Measurements from ENCODE around the gene C17orf114.

C17orf114 gene

GRCh38 chr17:4802228-4802627 lies at the start of gene C17orf114:
Gene C17orf114, minus strand, starts transcription at chr17:4802328.
- ATAC-seq (no peak), DNase-seq (no peak)
- peaks cover 10% of the 10 kb centered on the region for H3K36me3 Mint-ChIP-seq (ENCODE audit: insufficient read depth)
- H3K4me3 Mint-ChIP-seq, result no peak within 1 kb of the TSS
- no peaks in the 10 kb centered on the region for H3K9me3 Mint-ChIP-seq
- H3K4me1 Mint-ChIP-seq (ENCODE audit: low read depth), result peaks cover 5% of the 10 kb centered on the region
- no peaks in the 10 kb centered on the region for H3K27me3 Mint-ChIP-seq (ENCODE audit: low read depth)

- Mint-ChIP-seq H3K27me3 (ENCODE audit: low read depth) (no peaks in the 10 kb centered on the region), H3K4me3 (no peak overlapping the region), H3K36me3 (ENCODE audit: insufficient read depth) (peaks cover 10% of the 10 kb centered on the region), H3K4me1 (ENCODE audit: low read depth) (peaks cover 34% of the 10 kb centered on the region), H3K9me3 (peaks cover 5% of the 10 kb centered on the region)
- DNase-seq (no peak), ATAC-seq (no peak)
Measured at GRCh38 chr17:4851084-4851483, 49.0 kb upstream of the C17orf114 start.

GRCh38 chr17:4850246-4850645 lies 48.1 kb upstream of the C17orf114 start:
- Mint-ChIP-seq H3K4me3 (no peak overlapping the region), H3K4me1 (ENCODE audit: low read depth) (peaks cover 38% of the 10 kb centered on the region), H3K36me3 (ENCODE audit: insufficient read depth) (peaks cover 12% of the 10 kb centered on the region), H3K9me3 (peaks cover 5% of the 10 kb centered on the region), H3K27me3 (ENCODE audit: low read depth) (no peaks in the 10 kb centered on the region)
- no peak for ATAC-seq
- no peak for DNase-seq

GRCh38 chr17:4849011-4849536 lies 46.9 kb upstream of the C17orf114 start:
- DNase-seq (no peak), ATAC-seq (no peak)
- H3K4me1 Mint-ChIP-seq (ENCODE audit: low read depth), result peaks cover 39% of the 10 kb centered on the region
- no peaks in the 10 kb centered on the region for H3K27me3 Mint-ChIP-seq (ENCODE audit: low read depth)
- H3K36me3 Mint-ChIP-seq (ENCODE audit: insufficient read depth), result peaks cover 12% of the 10 kb centered on the region
- H3K4me3 Mint-ChIP-seq, result no peak overlapping the region
- peaks cover 5% of the 10 kb centered on the region for H3K9me3 Mint-ChIP-seq

GRCh38 chr17:4846635-4847390 lies 44.7 kb upstream of the C17orf114 start:
- no peaks in the 10 kb centered on the region for H3K9me3 Mint-ChIP-seq
- H3K36me3 Mint-ChIP-seq (ENCODE audit: insufficient read depth), result peaks cover 12% of the 10 kb centered on the region
- no peak overlapping the region for H3K4me3 Mint-ChIP-seq
- no peaks in the 10 kb centered on the region for H3K27me3 Mint-ChIP-seq (ENCODE audit: low read depth)
- ATAC-seq (no peak), DNase-seq (no peak)
- peaks cover 37% of the 10 kb centered on the region for H3K4me1 Mint-ChIP-seq (ENCODE audit: low read depth)

GRCh38 chr17:4845118-4845517 lies 43.0 kb upstream of the C17orf114 start:
- DNase-seq, result no peak
- Mint-ChIP-seq H3K9me3 (no peaks in the 10 kb centered on the region), H3K36me3 (ENCODE audit: insufficient read depth) (peaks cover 12% of the 10 kb centered on the region), H3K4me3 (no peak overlapping the region), H3K27me3 (ENCODE audit: low read depth) (no peaks in the 10 kb centered on the region), H3K4me1 (ENCODE audit: low read depth) (peaks cover 38% of the 10 kb centered on the region)
- ATAC-seq, result no peak

GRCh38 chr17:4843321-4844000 lies 41.3 kb upstream of the C17orf114 start:
- Mint-ChIP-seq H3K27me3 (ENCODE audit: low read depth) (no peaks in the 10 kb centered on the region), H3K36me3 (ENCODE audit: insufficient read depth) (peaks cover 14% of the 10 kb centered on the region), H3K4me3 (no peak overlapping the region), H3K9me3 (no peaks in the 10 kb centered on the region), H3K4me1 (ENCODE audit: low read depth) (peaks cover 44% of the 10 kb centered on the region)
- ATAC-seq (no peak), DNase-seq (no peak)

GRCh38 chr17:4842376-4842775 lies 40.2 kb upstream of the C17orf114 start:
- H3K36me3 Mint-ChIP-seq (ENCODE audit: insufficient read depth), result peaks cover 17% of the 10 kb centered on the region
- peaks cover 44% of the 10 kb centered on the region for H3K4me1 Mint-ChIP-seq (ENCODE audit: low read depth)

GRCh38 chr17:4840893-4841242 lies 38.7 kb upstream of the C17orf114 start:
- Mint-ChIP-seq H3K36me3 (ENCODE audit: insufficient read depth) (peaks cover 11% of the 10 kb centered on the region), H3K27me3 (ENCODE audit: low read depth) (no peaks in the 10 kb centered on the region), H3K9me3 (no peaks in the 10 kb centered on the region), H3K4me3 (no peak overlapping the region), H3K4me1 (ENCODE audit: low read depth) (peaks cover 48% of the 10 kb centered on the region)
- ATAC-seq (peak; percentile 89), DNase-seq (no peak)

More at GRCh38 chr17:4842376-4842775, 40.2 kb upstream of the C17orf114 start:
- ATAC-seq (no peak), DNase-seq (no peak)
- H3K9me3 Mint-ChIP-seq, result no peaks in the 10 kb centered on the region
- H3K27me3 Mint-ChIP-seq (ENCODE audit: low read depth), result no peaks in the 10 kb centered on the region
- no peak overlapping the region for H3K4me3 Mint-ChIP-seq

GRCh38 chr17:4839965-4840892 lies 38.1 kb upstream of the C17orf114 start:
- no peak overlapping the region for H3K4me3 Mint-ChIP-seq
- DNase-seq (no peak), ATAC-seq (peak in 1 of 2 donors; percentile 15)
- H3K9me3 Mint-ChIP-seq, result no peaks in the 10 kb centered on the region
- peaks cover 52% of the 10 kb centered on the region for H3K4me1 Mint-ChIP-seq (ENCODE audit: low read depth)
- H3K36me3 Mint-ChIP-seq (ENCODE audit: insufficient read depth), result peaks cover 11% of the 10 kb centered on the region
- no peaks in the 10 kb centered on the region for H3K27me3 Mint-ChIP-seq (ENCODE audit: low read depth)

- no peak for DNase-seq
- Mint-ChIP-seq H3K9me3 (no peaks in the 10 kb centered on the region), H3K36me3 (ENCODE audit: insufficient read depth) (peaks cover 7% of the 10 kb centered on the region), H3K27me3 (ENCODE audit: low read depth) (no peaks in the 10 kb centered on the region), H3K4me3 (no peak overlapping the region), H3K4me1 (ENCODE audit: low read depth) (peaks cover 57% of the 10 kb centered on the region)
- no peak for ATAC-seq
Measured at GRCh38 chr17:4839221-4839620, 37.1 kb upstream of the C17orf114 start.

- Mint-ChIP-seq H3K27me3 (ENCODE audit: low read depth) (no peaks in the 10 kb centered on the region), H3K4me1 (ENCODE audit: low read depth) (peaks cover 63% of the 10 kb centered on the region), H3K4me3 (no peak overlapping the region)
Measured at GRCh38 chr17:4838309-4838785, 36.2 kb upstream of the C17orf114 start.

GRCh38 chr17:4837471-4838308 lies 35.6 kb upstream of the C17orf114 start:
- DNase-seq (no peak), ATAC-seq (no peak)
- peaks cover 63% of the 10 kb centered on the region for H3K4me1 Mint-ChIP-seq (ENCODE audit: low read depth)
- no peaks in the 10 kb centered on the region for H3K27me3 Mint-ChIP-seq (ENCODE audit: low read depth)
- H3K4me3 Mint-ChIP-seq, result no peak overlapping the region
- H3K9me3 Mint-ChIP-seq, result no peaks in the 10 kb centered on the region
- peaks cover 7% of the 10 kb centered on the region for H3K36me3 Mint-ChIP-seq (ENCODE audit: insufficient read depth)

More at GRCh38 chr17:4838309-4838785, 36.2 kb upstream of the C17orf114 start:
- Mint-ChIP-seq H3K36me3 (ENCODE audit: insufficient read depth) (peaks cover 7% of the 10 kb centered on the region), H3K9me3 (no peaks in the 10 kb centered on the region)
- ATAC-seq (no peak), DNase-seq (no peak)
